ENCODE results near the gene SLC2A1.
A peak's percentile ranks its signal among the peaks of the same experiment; 100 is the strongest.

Gene SLC2A1

GRCh38 chr1:42960122-42960390 lies 1.4 kb upstream of the SLC2A1 start:
- DNase-seq: no peak

- DNase-seq: peak; percentile 22
Measured at GRCh38 chr1:42957880-42958487, 684 bp downstream of the SLC2A1 start.

GRCh38 chr1:42957229-42957879 lies 1.3 kb downstream of the SLC2A1 start:
- no peak for DNase-seq

GRCh38 chr1:42956739-42957138 lies 1.9 kb downstream of the SLC2A1 start:
- no peak for DNase-seq

GRCh38 chr1:42955311-42956063 lies 3.2 kb downstream of the SLC2A1 start:
- no peak for DNase-seq

GRCh38 chr1:42953182-42954180 lies 5.2 kb downstream of the SLC2A1 start:
- DNase-seq: no peak

- DNase-seq: no peak
Measured at GRCh38 chr1:42952303-42953001, 6.2 kb downstream of the SLC2A1 start.

GRCh38 chr1:42951588-42951987 lies 7.1 kb downstream of the SLC2A1 start:
- no peak for DNase-seq

- peak; percentile 80 for DNase-seq
Measured at GRCh38 chr1:42950116-42950481, 8.6 kb downstream of the SLC2A1 start.

GRCh38 chr1:42949312-42950115 lies 9.2 kb downstream of the SLC2A1 start:
- no peak for DNase-seq

GRCh38 chr1:42947965-42948732 lies 10.5 kb downstream of the SLC2A1 start:
- DNase-seq: no peak

GRCh38 chr1:42947117-42947516 lies 11.6 kb downstream of the SLC2A1 start:
- no peak for DNase-seq

GRCh38 chr1:42946120-42946898 lies 12.4 kb downstream of the SLC2A1 start:
- no peak for DNase-seq

GRCh38 chr1:42945164-42945563 lies 13.5 kb downstream of the SLC2A1 start:
- DNase-seq: no peak

GRCh38 chr1:42944246-42944928 lies 14.3 kb downstream of the SLC2A1 start:
- no peak for DNase-seq

GRCh38 chr1:42943728-42944127 lies 14.9 kb downstream of the SLC2A1 start:
- DNase-seq: no peak

GRCh38 chr1:42943166-42943565 lies 15.5 kb downstream of the SLC2A1 start:
- no peak for DNase-seq

- DNase-seq: no peak
Measured at GRCh38 chr1:42942444-42942843, 16.2 kb downstream of the SLC2A1 start.

- DNase-seq: peak; percentile 75
Measured at GRCh38 chr1:42941640-42942330, 16.9 kb downstream of the SLC2A1 start.

Measured in HCEC 1CT (cell line).